ENCODE results near the gene HIP1.
"Not testable (repeated sequence)": the region's sequence is repeated elsewhere in the genome, so short reads cannot be mapped to it uniquely, and the experiment has no call there.

- not testable (repeated sequence) for TF ChIP-seq CTCF (IDR thresholded peaks at IDR 0.05; ENCODE audit: low read length); EZH2 (IDR thresholded peaks at IDR 0.05; ENCODE audit: borderline replicate concordance, low read length)
Observed at GRCh38 chr7:75609416-75609815, 129.3 kb downstream of the HIP1 start.
